Lower lobe of right lung (tissue), 2 donors: Measurements from ENCODE around the gene RCOR2. TPM values are rescaled to one million over a fixed set of nuclear protein-coding genes. Genes with fewer than 3 reads are reported as not detected.

Source experiments
- ATAC-seq, 2 donors: fragments of 200-7000 bp; cut with Tn5 transposase; one replicate each; pipeline ENCODE4 v1.9.1; 2020 to 2022; ENCODE audit warnings: mild to moderate bottlenecking in 2 of 2, moderate library complexity in 2 of 2
- DNase-seq: peaks from one replicate; pipeline ENCODE4 v3.0.0-alpha.2; 2020
- H3K27ac ChIP-seq: fragments of 200-600 bp; one replicate; pipeline ENCODE4 v1.8.0; 2022
- H3K27me3 ChIP-seq: fragments of 200-600 bp; one replicate; pipeline ENCODE4 v1.8.0; 2022; ENCODE audit warnings: low read depth
- H3K36me3 ChIP-seq: fragments of 200-600 bp; one replicate; pipeline ENCODE4 v1.8.0; 2022; ENCODE audit warnings: mild to moderate bottlenecking
- H3K4me1 ChIP-seq: fragments of 200-600 bp; one replicate; pipeline ENCODE4 v1.8.0; 2022
- H3K4me3 ChIP-seq: fragments of 200-600 bp; one replicate; pipeline ENCODE4 v1.8.0; 2022; ENCODE audit warnings: mild to moderate bottlenecking
- H3K9me3 ChIP-seq: fragments of 200-600 bp; one replicate; pipeline ENCODE4 v1.8.0; 2022
- CTCF ChIP-seq: fragments of 200-600 bp; IDR thresholded peaks from one replicate; pipeline ENCODE4 v1.8.0; 2022; ENCODE audit warnings: antibody characterized with exemption, mild to moderate bottlenecking
- intact Hi-C: fragments of 100-400 bp; cut with DNase I; formaldehyde crosslinking; loops from one replicate; pipeline ENCODE4 v1.11.0; 2022
- total RNA-seq: library from RNA; stranded (reverse); fragmentation: NEBNext Ultra II Directional; extraction: Animal tissue kit (Norgen Biotek cat#: 25700); gene quantifications from one replicate; pipeline ENCODE4 v1.2.1, GENCODE V29; 2021
- donor health status: DM: no; HTN: yes; CAD: no; lungs with severe emphysema.

RCOR2 gene
- total RNA-seq, 1 donor from 2014 or later: 0.18 TPM

- H3K4me1 ChIP-seq: peaks cover 67% of the 10 kb centered on the region
- DNase-seq (no peak), ATAC-seq (peak; percentile 27 to 43)
- no peak for TF ChIP-seq CTCF
- H3K9me3 ChIP-seq: no peaks in the 10 kb centered on the region
- intact Hi-C loops: no loop called here
- peaks cover 23% of the 10 kb centered on the region for H3K36me3 ChIP-seq
- no peak overlapping the region for H3K4me3 ChIP-seq
- H3K27ac ChIP-seq: peak overlapping the region; percentile 58
- no peaks in the 10 kb centered on the region for H3K27me3 ChIP-seq
Observed at GRCh38 chr11:63862923-63863322, 54.0 kb downstream of the RCOR2 start.

Other genes starting within 250 kb of the RCOR2 start
- gene ATL3, start 245.8 kb downstream of the RCOR2 start, total RNA-seq: 72.8 TPM
- gene RTN3, start 235.7 kb downstream of the RCOR2 start, total RNA-seq: 140 TPM
- gene ZFTA, start 148.4 kb downstream of the RCOR2 start, total RNA-seq: 9.3 TPM
- gene SPINDOC, start 103.7 kb downstream of the RCOR2 start, total RNA-seq: 21.7 TPM
- 44.9 TPM for gene MARK2, start 78.1 kb downstream of the RCOR2 start, total RNA-seq
- 20.4 TPM for gene NAA40, start 21.8 kb upstream of the RCOR2 start, total RNA-seq
- gene COX8A, start 57.5 kb upstream of the RCOR2 start, total RNA-seq: 212 TPM
- 61.9 TPM for gene OTUB1, start 69.3 kb upstream of the RCOR2 start, total RNA-seq
- gene FLRT1, start 118.8 kb upstream of the RCOR2 start, total RNA-seq: not detected
- gene MACROD1, start 248.9 kb upstream of the RCOR2 start, total RNA-seq: 15.0 TPM